Peyer's patch (tissue), 4 donors: Measurements from ENCODE around the gene AGBL3.

Experiments used
- CTCF ChIP-seq, 6 experiments: fragments of 450-650 bp in 4 of 6; fragments of 200-600 bp in 2 of 6; sonication (generic) in 1 of 6; IDR thresholded peaks; one replicate each; pipeline ENCODE4 v1.5.1; 2017 to 2019; ENCODE audit warnings: antibody characterized with exemption in 6 of 6, mild to moderate bottlenecking in 3 of 6, moderate library complexity in 1 of 6
- POLR2A ChIP-seq, 2 donors: fragments of 450-650 bp; IDR thresholded peaks; one replicate each; pipeline ENCODE4 v1.5.1; 2017; ENCODE audit warnings: antibody characterized with exemption in 2 of 2, mild to moderate bottlenecking in 2 of 2, moderate library complexity in 2 of 2

GRCh38 chr7:134940729-134941128 lies 45.6 kb upstream of the AGBL3 start:
- TF ChIP-seq CTCF (IDR thresholded peaks at IDR 0.05) (no peak), POLR2A (IDR thresholded peaks at IDR 0.05) (no peak)
